Measurements from ENCODE around the gene CYSTM1. TPM values are rescaled to one million over a fixed set of nuclear protein-coding genes. Genes with fewer than 3 reads are reported as not detected.

Gene CYSTM1
- total RNA-seq, 1 experiment from 2014 or later, result 43.3 TPM

GRCh38 chr5:140244525-140245025, 69.6 kb downstream of the CYSTM1 start:
- intact Hi-C loops (cut with micrococcal nuclease), result loop anchor here (1.0 to 5.0 kb wide), 5 partner anchors 48 to 113 kb away; partner anchors contain the start of genes CYSTM1 and HBEGF
- ATAC-seq (peak; percentile 41), DNase-seq (peak; percentile 93)
- no peaks in the 10 kb centered on the region for H3K9me3 ChIP-seq (ENCODE audit: low read length)
- H3K27ac ChIP-seq (ENCODE audit: low read length), result peak overlapping the region; percentile 90
- H3K9me2 ChIP-seq (replicated peaks; ENCODE audit: low read length), result no peaks in the 10 kb centered on the region
- TF ChIP-seq CTCF (conservative IDR thresholded peaks at IDR 0.05; ENCODE audit: low read depth, low read length) (peak; percentile 88), EZH2phosphoT487 (IDR thresholded peaks at IDR 0.05; ENCODE audit: borderline replicate concordance, low read length) (no peak), EZH2 (IDR thresholded peaks at IDR 0.05; ENCODE audit: low read length, unreplicated experiment) (no peak)
- H2AFZ ChIP-seq (ENCODE audit: low read length), result no peak overlapping the region
- H3K4me1 ChIP-seq (ENCODE audit: insufficient read depth, low read length), result peaks cover 55% of the 10 kb centered on the region
- no peak overlapping the region for H3K9ac ChIP-seq (ENCODE audit: low read length)
- H3K27me3 ChIP-seq (ENCODE audit: low read length), result no peaks in the 10 kb centered on the region
- POLR2A ChIA-PET (ENCODE audit: unreplicated experiment), result interaction anchor here (0.6 to 1.2 kb wide), 2 partner anchors 99 to 101 kb away, joined by 4 to 14 read pairs; partner anchors contain the start of gene HBEGF
- BruUV-seq (replicated peaks), result no TSS peak
- no peaks in the 10 kb centered on the region; the same call in 1 of the 2 replicates for H4K20me1 ChIP-seq (ENCODE audit: low read length)
- CTCF ChIA-PET, result interaction anchor here (0.8 to 5.2 kb wide), 13 partner anchors 17 to 114 kb away, joined by 3 to 95 read pairs (median 4); partner anchors contain the start of gene HBEGF
- H3K4me3 ChIP-seq (ENCODE audit: low read length), result no peak overlapping the region
- peaks cover 8% of the 10 kb centered on the region; the same call in 1 of the 2 replicates for H3K36me3 ChIP-seq (ENCODE audit: low read depth, low read length)
- peaks cover 10% of the 10 kb centered on the region for H3F3A ChIP-seq (ENCODE audit: low read length, unreplicated experiment)
- peak overlapping the region; percentile 18; the same call in 1 of the 2 replicates for H3K4me2 ChIP-seq (ENCODE audit: low read length)
- peaks cover 22% of the 10 kb centered on the region for H3K79me2 ChIP-seq (ENCODE audit: low read length)

GRCh38 chr5:140245341-140245740, 70.4 kb downstream of the CYSTM1 start:
- Histone ChIP-seq H2AFZ (ENCODE audit: low read length) (no peak overlapping the region), H3K27me3 (ENCODE audit: low read length) (no peaks in the 10 kb centered on the region), H3K4me3 (ENCODE audit: low read length) (no peak overlapping the region), H3K9me2 (replicated peaks; ENCODE audit: low read length) (no peaks in the 10 kb centered on the region), H3K36me3 (ENCODE audit: low read depth, low read length) (peaks cover 8% of the 10 kb centered on the region; the same call in 1 of the 2 replicates), H3K4me1 (ENCODE audit: insufficient read depth, low read length) (peaks cover 55% of the 10 kb centered on the region), H3K27ac (ENCODE audit: low read length) (peak overlapping the region; percentile 90), H3K9me3 (ENCODE audit: low read length) (no peaks in the 10 kb centered on the region), H3K4me2 (ENCODE audit: low read length) (no peak overlapping the region), H4K20me1 (ENCODE audit: low read length) (no peaks in the 10 kb centered on the region; the same call in 1 of the 2 replicates), H3K79me2 (ENCODE audit: low read length) (peaks cover 30% of the 10 kb centered on the region), H3F3A (ENCODE audit: low read length, unreplicated experiment) (peaks cover 10% of the 10 kb centered on the region), H3K9ac (ENCODE audit: low read length) (no peak overlapping the region)
- intact Hi-C loops (cut with micrococcal nuclease), result loop anchor here (2.0 kb wide), 1 partner anchor 47 kb away; no protein-coding TSS in a partner anchor
- CTCF ChIA-PET, result interaction anchor here (1.1 to 5.2 kb wide), 3 partner anchors 16 to 114 kb away, joined by 3 to 95 read pairs (median 31); partner anchors contain the start of gene HBEGF
- POLR2A ChIA-PET (ENCODE audit: unreplicated experiment), result interaction anchor here (1.2 kb wide), 1 partner anchor 101 kb away, joined by 14 read pairs; the partner anchor contains the start of gene HBEGF
- ATAC-seq (no peak), DNase-seq (no peak)
- no peak for TF ChIP-seq EZH2 (IDR thresholded peaks at IDR 0.05; ENCODE audit: low read length, unreplicated experiment)
- no peak for TF ChIP-seq EZH2phosphoT487 (IDR thresholded peaks at IDR 0.05; ENCODE audit: borderline replicate concordance, low read length)
- no peak for TF ChIP-seq CTCF (conservative IDR thresholded peaks at IDR 0.05; ENCODE audit: low read depth, low read length)
- BruUV-seq (replicated peaks), result TSS peak; percentile 59
